Astrocyte (in vitro differentiated cells and primary cell): ENCODE results near the gene STAG2. TPM values are rescaled to one million over a fixed set of nuclear protein-coding genes. Genes with fewer than 3 reads are reported as not detected.

ENCODE experiments used
- DNase-seq: peaks from one replicate; pipeline ENCODE4 v3.0.0-alpha.2; 2010; ENCODE audit warnings: low read depth
- FAIRE-seq: peaks from 2 replicates; lab custom pipeline; 2011; peaks lifted over from hg19 to GRCh38; lab: Jason Lieb, UNC
- H2AFZ ChIP-seq: 2 replicates; pipeline ENCODE4 v1.6.0; 2012; ENCODE audit warnings: low read depth, low read length, inconsistent platforms
- H3K27ac ChIP-seq: 2 replicates; pipeline ENCODE4 v1.5.1; 2011; ENCODE audit warnings: low read depth, low read length, inconsistent platforms
- H3K27me3 ChIP-seq: 2 replicates; pipeline ENCODE4 v1.6.0; 2011; ENCODE audit warnings: low read length, inconsistent platforms; ENCODE audit not compliant: insufficient read depth
- H3K36me3 ChIP-seq: 2 replicates; pipeline ENCODE4 v1.5.1; 2011; ENCODE audit warnings: low read length, inconsistent platforms; ENCODE audit not compliant: insufficient read depth
- H3K4me1 ChIP-seq: 2 replicates; pipeline ENCODE4 v1.5.1; 2011; ENCODE audit warnings: low read length, inconsistent platforms; ENCODE audit not compliant: insufficient read depth
- H3K4me2 ChIP-seq: 2 replicates; pipeline ENCODE4 v1.6.0; 2012; ENCODE audit warnings: low read length, inconsistent platforms
- H3K4me3 ChIP-seq: 2 replicates; pipeline ENCODE4 v1.5.1; 2011; ENCODE audit warnings: low read depth, mild to moderate bottlenecking, low read length, inconsistent platforms; ENCODE audit not compliant: insufficient read depth
- H3K79me2 ChIP-seq: 2 replicates; pipeline ENCODE4 v1.6.0; 2012; ENCODE audit warnings: mild to moderate bottlenecking, low read length, inconsistent platforms; ENCODE audit not compliant: insufficient read depth
- H3K9ac ChIP-seq: 2 replicates; pipeline ENCODE4 v1.6.0; 2012; ENCODE audit warnings: mild to moderate bottlenecking, low read length, inconsistent platforms
- H3K9me3 ChIP-seq: 2 replicates; pipeline ENCODE4 v1.5.1; 2012; ENCODE audit warnings: low read depth, mild to moderate bottlenecking, low read length, inconsistent platforms; ENCODE audit not compliant: insufficient read depth
- H4K20me1 ChIP-seq: 2 replicates; pipeline ENCODE4 v1.6.0; 2012; ENCODE audit warnings: low read length, inconsistent platforms; ENCODE audit not compliant: insufficient read depth
- H3K27ac Mint-ChIP-seq: one replicate; pipeline ENCODE4 v1.8.0; 2021; ENCODE audit warnings: mild to moderate bottlenecking, mixed read lengths; ENCODE audit not compliant: unreplicated experiment
- H3K27me3 Mint-ChIP-seq: one replicate; pipeline ENCODE4 v1.8.0; 2021; ENCODE audit warnings: low read depth, mixed read lengths; ENCODE audit not compliant: unreplicated experiment
- H3K36me3 Mint-ChIP-seq: one replicate; pipeline ENCODE4 v1.8.0; 2021; ENCODE audit warnings: low read depth, mixed read lengths; ENCODE audit not compliant: unreplicated experiment
- H3K4me1 Mint-ChIP-seq: one replicate; pipeline ENCODE4 v1.8.0; 2021; ENCODE audit warnings: low read depth, mixed read lengths; ENCODE audit not compliant: unreplicated experiment
- H3K4me3 Mint-ChIP-seq: one replicate; pipeline ENCODE4 v1.8.0; 2021; ENCODE audit warnings: mild to moderate bottlenecking, moderate library complexity, mixed read lengths; ENCODE audit not compliant: unreplicated experiment
- H3K9me3 Mint-ChIP-seq: one replicate; pipeline ENCODE4 v1.8.0; 2021; ENCODE audit warnings: mild to moderate bottlenecking, mixed read lengths; ENCODE audit not compliant: unreplicated experiment
- CTCF ChIP-seq: IDR thresholded peaks from 2 replicates; pipeline ENCODE4 v1.5.1; 2011; ENCODE audit warnings: low read depth, mild to moderate bottlenecking, inconsistent platforms, low read length, moderate library complexity; ENCODE audit not compliant: insufficient read depth
- EZH2 ChIP-seq: IDR thresholded peaks from 2 replicates; pipeline ENCODE4 v1.6.1; 2012; ENCODE audit warnings: mild to moderate bottlenecking, low read length, inconsistent platforms; ENCODE audit not compliant: insufficient read depth
- total RNA-seq: library from RNA; stranded (reverse); gene quantifications from 2 replicates; pipeline ENCODE4 v1.2.1, GENCODE V29; 2021

Gene STAG2
- total RNA-seq, 1 donor from 2014 or later = 51.2 TPM

- H3K4me3 Mint-ChIP-seq = no peak overlapping the region
- H3K4me3 ChIP-seq = no peak overlapping the region
- no peaks in the 10 kb centered on the region for H3K27me3 Mint-ChIP-seq
- no peaks in the 10 kb centered on the region for H3K9me3 Mint-ChIP-seq
- H2AFZ ChIP-seq = no peak overlapping the region
- FAIRE-seq (peak; percentile 74), DNase-seq (no peak)
- TF ChIP-seq EZH2 (no peak), CTCF (no peak)
- no peaks in the 10 kb centered on the region for H3K79me2 ChIP-seq
- no peak overlapping the region for H3K27ac ChIP-seq
- no peaks in the 10 kb centered on the region for H3K4me1 Mint-ChIP-seq
- H3K27me3 ChIP-seq = no peaks in the 10 kb centered on the region
- H3K4me1 ChIP-seq = no peaks in the 10 kb centered on the region
- no peaks in the 10 kb centered on the region for H4K20me1 ChIP-seq
- no peak overlapping the region for H3K27ac Mint-ChIP-seq
- no peak overlapping the region for H3K9ac ChIP-seq
- no peak overlapping the region for H3K4me2 ChIP-seq
- no peaks in the 10 kb centered on the region for H3K36me3 ChIP-seq
- no peaks in the 10 kb centered on the region for H3K36me3 Mint-ChIP-seq
- no peaks in the 10 kb centered on the region for H3K9me3 ChIP-seq
These were observed 18.0 kb upstream of the STAG2 start for GRCh38 chrX:123943488-123943887.

- no peaks in the 10 kb centered on the region for H3K9me3 ChIP-seq
- no peaks in the 10 kb centered on the region for H3K9me3 Mint-ChIP-seq
- no peak for FAIRE-seq
These were observed 11.7 kb upstream of the STAG2 start for GRCh38 chrX:123949846-123950245.

More at GRCh38 chrX:123949846-123950245, 11.7 kb upstream of the STAG2 start:
- Histone ChIP-seq H3K79me2 (no peaks in the 10 kb centered on the region), H3K4me2 (no peak overlapping the region), H3K4me1 (no peaks in the 10 kb centered on the region), H2AFZ (no peak overlapping the region), H4K20me1 (no peaks in the 10 kb centered on the region), H3K27ac (no peak overlapping the region), H3K36me3 (no peaks in the 10 kb centered on the region), H3K27me3 (no peaks in the 10 kb centered on the region), H3K9ac (no peak overlapping the region), H3K4me3 (no peak overlapping the region)
- Mint-ChIP-seq H3K27ac (no peak overlapping the region), H3K4me3 (no peak overlapping the region), H3K36me3 (no peaks in the 10 kb centered on the region), H3K4me1 (no peaks in the 10 kb centered on the region), H3K27me3 (no peaks in the 10 kb centered on the region)
- TF ChIP-seq CTCF (no peak), EZH2 (no peak)
- DNase-seq = no peak
